ENCODE results near the gene FRMPD1.

Gene FRMPD1

GRCh38 chr9:37650299-37650872, 368 bp upstream of the FRMPD1 start:
- Mint-ChIP-seq H3K36me3 (no peaks in the 10 kb centered on the region), H3K9me3 (ENCODE audit: low read depth) (no peaks in the 10 kb centered on the region), H3K27ac (peak overlapping the region; percentile 8), H3K4me1 (ENCODE audit: low read depth) (peaks cover 13% of the 10 kb centered on the region), H3K4me3 (peak overlapping the region; percentile 88), H3K27me3 (peaks cover 57% of the 10 kb centered on the region)

- H3K9me3 Mint-ChIP-seq (ENCODE audit: low read depth), result no peaks in the 10 kb centered on the region
- no peak overlapping the region for H3K27ac Mint-ChIP-seq
- no peaks in the 10 kb centered on the region for H3K36me3 Mint-ChIP-seq
- H3K27me3 Mint-ChIP-seq, result peaks cover 53% of the 10 kb centered on the region
- peak overlapping the region; percentile 84 for H3K4me3 Mint-ChIP-seq
- peaks cover 13% of the 10 kb centered on the region for H3K4me1 Mint-ChIP-seq (ENCODE audit: low read depth)
Measured at GRCh38 chr9:37652261-37652660, 1.5 kb downstream of the FRMPD1 start.

- Mint-ChIP-seq H3K4me1 (ENCODE audit: low read depth) (peaks cover 13% of the 10 kb centered on the region), H3K27me3 (peaks cover 50% of the 10 kb centered on the region), H3K4me3 (no peak overlapping the region), H3K9me3 (ENCODE audit: low read depth) (no peaks in the 10 kb centered on the region), H3K36me3 (no peaks in the 10 kb centered on the region), H3K27ac (no peak overlapping the region)
Measured at GRCh38 chr9:37653385-37653784, 2.6 kb downstream of the FRMPD1 start.

- Mint-ChIP-seq H3K27ac (no peak overlapping the region), H3K9me3 (ENCODE audit: low read depth) (no peaks in the 10 kb centered on the region)
Measured at GRCh38 chr9:37656936-37657335, 6.2 kb downstream of the FRMPD1 start.

GRCh38 chr9:37660691-37661090, 9.9 kb downstream of the FRMPD1 start:
- Mint-ChIP-seq H3K4me3 (no peak overlapping the region), H3K27ac (no peak overlapping the region), H3K27me3 (peaks cover 9% of the 10 kb centered on the region), H3K4me1 (ENCODE audit: low read depth) (no peaks in the 10 kb centered on the region), H3K9me3 (ENCODE audit: low read depth) (no peaks in the 10 kb centered on the region), H3K36me3 (no peaks in the 10 kb centered on the region)

More at GRCh38 chr9:37656936-37657335, 6.2 kb downstream of the FRMPD1 start:
- H3K27me3 Mint-ChIP-seq, result peaks cover 34% of the 10 kb centered on the region
- no peaks in the 10 kb centered on the region for H3K36me3 Mint-ChIP-seq
- no peak overlapping the region for H3K4me3 Mint-ChIP-seq
- H3K4me1 Mint-ChIP-seq (ENCODE audit: low read depth), result peaks cover under 1% of the 10 kb centered on the region

GRCh38 chr9:37663926-37664325, 13.2 kb downstream of the FRMPD1 start:
- Mint-ChIP-seq H3K4me3 (no peak overlapping the region), H3K36me3 (no peaks in the 10 kb centered on the region), H3K9me3 (ENCODE audit: low read depth) (no peaks in the 10 kb centered on the region), H3K27ac (no peak overlapping the region), H3K27me3 (peaks cover 7% of the 10 kb centered on the region), H3K4me1 (ENCODE audit: low read depth) (no peaks in the 10 kb centered on the region)

- Mint-ChIP-seq H3K9me3 (ENCODE audit: low read depth) (no peaks in the 10 kb centered on the region), H3K4me1 (ENCODE audit: low read depth) (no peaks in the 10 kb centered on the region), H3K36me3 (no peaks in the 10 kb centered on the region), H3K27ac (no peak overlapping the region), H3K27me3 (peaks cover 10% of the 10 kb centered on the region), H3K4me3 (no peak overlapping the region)
Measured at GRCh38 chr9:37667706-37668105, 17.0 kb downstream of the FRMPD1 start.

- Mint-ChIP-seq H3K4me3 (no peak overlapping the region), H3K4me1 (ENCODE audit: low read depth) (no peaks in the 10 kb centered on the region), H3K27ac (no peak overlapping the region), H3K9me3 (ENCODE audit: low read depth) (no peaks in the 10 kb centered on the region), H3K27me3 (peaks cover 10% of the 10 kb centered on the region), H3K36me3 (no peaks in the 10 kb centered on the region)
Measured at GRCh38 chr9:37668116-37668601, 17.4 kb downstream of the FRMPD1 start.

GRCh38 chr9:37669232-37669631, 18.5 kb downstream of the FRMPD1 start:
- no peaks in the 10 kb centered on the region for H3K4me1 Mint-ChIP-seq (ENCODE audit: low read depth)
- H3K36me3 Mint-ChIP-seq, result no peaks in the 10 kb centered on the region
- H3K27me3 Mint-ChIP-seq, result peaks cover 10% of the 10 kb centered on the region
- no peak overlapping the region for H3K4me3 Mint-ChIP-seq
- no peak overlapping the region for H3K27ac Mint-ChIP-seq
- no peaks in the 10 kb centered on the region for H3K9me3 Mint-ChIP-seq (ENCODE audit: low read depth)

- Mint-ChIP-seq H3K27me3 (peaks cover 2% of the 10 kb centered on the region), H3K4me3 (no peak overlapping the region), H3K27ac (no peak overlapping the region), H3K36me3 (no peaks in the 10 kb centered on the region), H3K4me1 (ENCODE audit: low read depth) (no peaks in the 10 kb centered on the region), H3K9me3 (ENCODE audit: low read depth) (no peaks in the 10 kb centered on the region)
Measured at GRCh38 chr9:37675661-37676060, 24.9 kb downstream of the FRMPD1 start.

- Mint-ChIP-seq H3K36me3 (no peaks in the 10 kb centered on the region), H3K27me3 (peaks cover 4% of the 10 kb centered on the region), H3K4me3 (no peak overlapping the region), H3K27ac (no peak overlapping the region), H3K4me1 (ENCODE audit: low read depth) (no peaks in the 10 kb centered on the region), H3K9me3 (ENCODE audit: low read depth) (no peaks in the 10 kb centered on the region)
Measured at GRCh38 chr9:37676411-37676830, 25.7 kb downstream of the FRMPD1 start.

GRCh38 chr9:37677435-37677834, 26.7 kb downstream of the FRMPD1 start:
- H3K4me3 Mint-ChIP-seq, result no peak overlapping the region
- no peak overlapping the region for H3K27ac Mint-ChIP-seq
- H3K27me3 Mint-ChIP-seq, result peaks cover 8% of the 10 kb centered on the region
- H3K9me3 Mint-ChIP-seq (ENCODE audit: low read depth), result no peaks in the 10 kb centered on the region
- H3K36me3 Mint-ChIP-seq, result no peaks in the 10 kb centered on the region
- no peaks in the 10 kb centered on the region for H3K4me1 Mint-ChIP-seq (ENCODE audit: low read depth)

- Mint-ChIP-seq H3K27ac (no peak overlapping the region), H3K27me3 (peaks cover 18% of the 10 kb centered on the region), H3K9me3 (ENCODE audit: low read depth) (no peaks in the 10 kb centered on the region), H3K36me3 (no peaks in the 10 kb centered on the region), H3K4me3 (no peak overlapping the region), H3K4me1 (ENCODE audit: low read depth) (no peaks in the 10 kb centered on the region)
Measured at GRCh38 chr9:37678789-37679273, 28.1 kb downstream of the FRMPD1 start.

GRCh38 chr9:37679649-37680402, 29.1 kb downstream of the FRMPD1 start:
- no peaks in the 10 kb centered on the region for H3K4me1 Mint-ChIP-seq (ENCODE audit: low read depth)
- H3K4me3 Mint-ChIP-seq, result no peak overlapping the region
- H3K27me3 Mint-ChIP-seq, result peaks cover 22% of the 10 kb centered on the region
- no peak overlapping the region for H3K27ac Mint-ChIP-seq
- no peaks in the 10 kb centered on the region for H3K9me3 Mint-ChIP-seq (ENCODE audit: low read depth)
- no peaks in the 10 kb centered on the region for H3K36me3 Mint-ChIP-seq

- H3K27me3 Mint-ChIP-seq, result peaks cover 25% of the 10 kb centered on the region
- H3K36me3 Mint-ChIP-seq, result no peaks in the 10 kb centered on the region
- no peak overlapping the region for H3K4me3 Mint-ChIP-seq
- H3K4me1 Mint-ChIP-seq (ENCODE audit: low read depth), result no peaks in the 10 kb centered on the region
- no peak overlapping the region for H3K27ac Mint-ChIP-seq
- no peaks in the 10 kb centered on the region for H3K9me3 Mint-ChIP-seq (ENCODE audit: low read depth)
Measured at GRCh38 chr9:37682951-37683350, 32.2 kb downstream of the FRMPD1 start.
